SW480 (cell line): ENCODE data around the gene SLC16A13.

Experiments
- DNase-seq: peaks from one replicate; pipeline ENCODE4 v3.0.0-alpha.2; 2016; ENCODE audit warnings: low spot score

The SLC16A13 gene

GRCh38 chr17:7014261-7014994, 21.4 kb upstream of the SLC16A13 start:
- peak; percentile 97 for DNase-seq

DNA sequence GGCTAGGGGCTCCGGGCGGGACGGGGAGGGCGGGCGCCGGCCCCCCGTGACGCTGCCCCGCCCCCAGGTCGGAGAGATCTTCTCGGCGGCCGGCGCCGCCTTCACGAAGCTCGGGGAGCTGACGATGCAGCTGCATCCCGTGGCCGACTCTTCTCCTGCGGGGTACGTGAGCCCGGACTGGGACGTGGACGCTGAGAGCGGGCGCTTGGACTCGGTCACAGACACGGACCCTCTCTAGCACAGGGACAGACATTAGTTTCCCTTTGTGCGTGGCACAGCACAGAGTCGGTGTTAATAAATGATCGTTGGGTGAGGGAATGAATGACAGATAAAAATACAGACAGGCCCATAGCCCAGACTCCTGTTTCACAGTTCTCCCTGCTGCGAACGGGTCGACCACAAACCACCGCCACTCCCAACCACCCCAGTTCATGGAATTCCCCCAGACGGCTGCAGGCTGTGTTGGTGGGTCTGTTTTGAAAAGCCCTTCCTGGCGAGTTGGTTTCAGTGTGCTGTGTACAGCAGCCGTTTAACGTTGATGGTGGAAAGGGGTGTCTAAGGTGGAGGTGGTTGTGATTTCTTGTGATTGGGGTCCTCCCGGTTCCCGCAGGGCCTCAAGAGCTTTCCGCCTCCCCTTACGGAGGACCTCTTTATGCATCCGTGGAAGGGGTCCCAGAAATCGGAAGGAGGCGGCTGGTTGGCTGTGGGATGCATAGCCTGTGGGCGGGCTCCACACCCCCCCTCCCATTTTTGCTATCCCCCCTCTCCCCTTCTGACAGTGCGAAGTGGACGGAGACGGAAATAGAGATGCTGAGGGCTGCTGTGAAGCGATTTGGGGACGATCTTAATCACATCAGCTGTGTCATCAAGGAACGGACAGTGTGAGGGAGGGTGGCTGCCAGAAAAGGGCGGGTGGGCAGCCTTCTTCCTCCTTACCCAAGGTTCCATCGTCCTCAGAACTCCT, 20.5 kb upstream of the SLC16A13 start:
- DNase-seq = peak; percentile 64

- no peak for DNase-seq
These were observed 19.4 kb upstream of the SLC16A13 start for GRCh38 chr17:7016418-7016817.

- no peak for DNase-seq
These were observed 18.7 kb upstream of the SLC16A13 start for GRCh38 chr17:7016886-7017826.

DNA sequence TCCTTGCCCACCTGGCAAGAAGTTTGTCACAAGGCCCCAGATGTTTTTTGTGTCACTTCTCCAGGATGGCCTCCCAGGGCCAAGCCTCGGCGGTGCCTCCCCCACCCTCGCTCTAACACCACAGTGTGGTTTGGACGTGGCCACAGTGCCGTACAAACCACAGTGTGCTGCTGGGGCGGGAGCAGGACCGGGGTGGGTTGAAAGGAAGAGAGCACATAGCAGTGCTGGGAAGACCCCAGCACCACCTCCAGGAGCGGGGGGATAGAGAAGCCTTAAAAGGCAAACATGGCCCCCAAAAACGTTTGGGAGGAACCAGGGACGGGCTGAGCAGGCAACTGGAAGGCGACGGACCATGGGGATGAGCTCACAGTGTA, 18.0 kb upstream of the SLC16A13 start:
- no peak for DNase-seq

GRCh38 chr17:7018331-7018964, 17.4 kb upstream of the SLC16A13 start:
- DNase-seq = no peak

DNA sequence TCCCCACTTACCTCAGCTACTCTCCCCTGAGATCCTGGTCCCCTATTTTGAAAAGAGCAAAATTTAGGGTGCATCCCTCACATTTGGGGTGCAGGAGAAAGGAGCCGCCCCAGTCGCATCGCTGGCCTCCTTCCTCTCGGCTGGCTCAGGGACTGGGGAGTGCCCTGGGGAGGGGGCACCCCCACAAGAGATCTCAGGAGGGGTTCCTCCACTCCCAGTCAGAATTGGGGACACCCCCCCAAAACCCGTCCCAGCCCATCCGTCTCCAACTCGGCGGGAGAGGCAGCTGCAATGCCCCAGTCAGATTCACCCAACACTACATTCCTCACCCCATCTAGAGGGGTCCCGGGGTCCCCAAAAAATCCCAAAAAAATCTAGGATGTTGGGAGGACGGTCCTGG, 16.4 kb upstream of the SLC16A13 start:
- DNase-seq = no peak

DNA sequence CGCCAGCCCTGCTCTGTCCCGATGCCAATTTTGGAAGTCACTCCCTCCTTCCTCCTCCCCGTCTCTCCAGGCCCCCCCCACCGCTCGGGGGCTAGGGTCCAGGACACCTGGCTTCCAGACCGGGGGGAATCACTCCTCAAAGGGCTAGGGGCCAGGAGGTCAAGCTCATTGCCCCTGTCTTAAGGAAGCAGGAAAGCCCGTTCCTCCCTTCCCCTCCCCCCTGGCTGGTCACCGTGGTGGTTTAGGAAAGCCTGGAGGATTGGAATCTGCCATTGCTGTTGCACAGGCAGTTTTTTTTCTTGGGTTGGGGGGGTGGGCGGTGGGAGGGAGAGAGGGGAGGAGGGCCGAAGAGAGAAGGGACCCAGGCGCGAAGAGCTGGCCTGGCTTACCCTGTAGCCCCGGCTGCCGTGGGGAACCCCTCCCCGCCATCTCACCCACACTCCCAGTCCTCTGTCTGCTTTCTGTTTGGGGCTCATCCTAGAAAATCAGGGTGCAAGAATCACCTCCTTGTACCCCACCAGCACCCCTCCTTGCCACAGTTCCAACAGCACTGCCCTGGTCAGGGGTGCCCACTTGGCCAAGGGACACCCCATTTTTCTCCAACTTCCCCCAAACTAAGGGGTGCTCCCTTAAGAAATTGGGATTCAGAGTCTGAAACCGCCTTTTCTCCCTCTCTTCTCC, 15.8 kb upstream of the SLC16A13 start:
- DNase-seq = no peak

GRCh38 chr17:7020894-7021664, 14.7 kb upstream of the SLC16A13 start:
- no peak for DNase-seq

DNA sequence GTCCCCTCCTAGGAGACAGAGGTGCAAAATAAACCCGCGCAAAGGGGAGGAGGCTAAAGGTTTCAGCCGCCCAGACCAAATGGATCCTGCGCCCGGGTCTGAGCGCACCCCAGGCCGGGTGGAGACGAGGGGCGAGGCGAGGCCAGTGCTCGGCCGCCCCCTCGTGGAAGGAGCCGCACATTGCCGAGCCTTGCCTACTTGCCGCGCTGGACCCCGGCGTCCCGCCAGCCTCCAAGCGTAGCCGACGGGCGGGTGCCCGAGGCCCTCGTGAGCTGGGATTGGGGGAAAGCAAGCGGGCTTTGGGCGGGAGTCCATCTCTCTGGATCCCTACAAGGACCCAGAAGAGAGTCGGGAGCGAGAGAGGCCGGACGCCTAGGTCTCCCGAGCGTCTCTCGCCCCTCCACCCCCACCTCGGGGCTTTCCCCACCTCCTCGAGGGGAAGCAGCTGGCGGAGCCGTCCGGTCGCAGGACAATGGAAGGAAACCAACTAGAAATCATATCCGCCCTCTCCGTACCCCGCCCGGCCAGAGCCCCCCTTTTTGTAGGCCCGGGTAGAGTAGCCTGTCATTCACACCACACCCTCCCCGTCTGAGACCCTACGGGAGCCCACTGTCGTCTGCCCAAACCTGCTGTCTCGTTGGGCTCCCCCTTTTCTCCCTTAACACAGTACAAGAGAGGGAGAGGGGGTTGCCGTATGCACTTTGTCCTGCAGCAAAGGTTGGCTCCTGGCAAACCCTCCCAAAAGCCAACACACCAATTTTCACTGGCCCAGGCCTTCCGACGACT, 13.6 kb upstream of the SLC16A13 start:
- peak; percentile 30 for DNase-seq

DNA sequence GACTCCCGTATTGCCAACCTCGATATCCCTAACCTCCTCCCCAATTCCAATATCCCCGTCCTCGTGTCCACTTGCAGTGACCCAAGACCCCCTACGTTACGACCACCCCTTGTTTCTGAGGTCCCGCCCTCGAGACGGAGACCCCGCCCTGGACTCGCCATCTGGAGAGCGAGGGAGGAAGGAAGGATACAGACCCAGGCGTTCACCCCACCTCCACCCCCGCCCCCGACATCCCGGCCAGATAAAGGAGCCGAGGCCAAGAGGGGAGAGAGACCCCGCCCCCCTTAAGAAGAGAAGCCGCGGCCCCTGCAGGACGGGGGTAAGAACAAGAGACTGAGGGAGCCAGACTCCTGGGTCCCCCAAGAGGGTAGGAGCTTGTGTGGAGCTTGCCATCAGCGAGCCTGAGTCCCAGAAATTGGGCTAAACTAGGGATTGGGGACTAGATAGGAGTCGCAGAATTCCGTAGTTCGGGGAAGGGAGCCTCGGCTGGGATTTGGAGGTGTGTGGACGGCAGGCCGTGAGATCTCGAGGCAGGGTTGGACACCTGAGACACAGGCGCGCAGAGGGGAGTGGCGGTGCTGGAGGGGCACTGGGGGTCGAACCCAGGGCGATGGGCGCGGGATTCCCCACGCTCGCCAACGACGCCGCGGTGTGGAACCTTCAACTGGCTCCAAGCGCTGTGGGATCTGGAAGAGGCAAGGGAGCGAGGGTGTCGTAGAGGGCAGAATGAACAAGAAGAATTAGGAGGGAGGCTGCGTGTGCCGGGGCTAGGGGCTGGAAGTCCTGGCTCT, 12.8 kb upstream of the SLC16A13 start, which contains the start of gene BCL6B:
TSS of gene BCL6B (plus strand) at position 270 of the 791 bp plus-strand sequence. CDS start 622 bp downstream, outside the sequence.
- no peak for DNase-seq

- peak; percentile 65 for DNase-seq
These were observed 12.0 kb upstream of the SLC16A13 start for GRCh38 chr17:7023576-7024401.

- no peak for DNase-seq
These were observed 11.4 kb upstream of the SLC16A13 start for GRCh38 chr17:7024402-7024785.

- no peak for DNase-seq
These were observed 10.6 kb upstream of the SLC16A13 start for GRCh38 chr17:7025245-7025644.

DNA sequence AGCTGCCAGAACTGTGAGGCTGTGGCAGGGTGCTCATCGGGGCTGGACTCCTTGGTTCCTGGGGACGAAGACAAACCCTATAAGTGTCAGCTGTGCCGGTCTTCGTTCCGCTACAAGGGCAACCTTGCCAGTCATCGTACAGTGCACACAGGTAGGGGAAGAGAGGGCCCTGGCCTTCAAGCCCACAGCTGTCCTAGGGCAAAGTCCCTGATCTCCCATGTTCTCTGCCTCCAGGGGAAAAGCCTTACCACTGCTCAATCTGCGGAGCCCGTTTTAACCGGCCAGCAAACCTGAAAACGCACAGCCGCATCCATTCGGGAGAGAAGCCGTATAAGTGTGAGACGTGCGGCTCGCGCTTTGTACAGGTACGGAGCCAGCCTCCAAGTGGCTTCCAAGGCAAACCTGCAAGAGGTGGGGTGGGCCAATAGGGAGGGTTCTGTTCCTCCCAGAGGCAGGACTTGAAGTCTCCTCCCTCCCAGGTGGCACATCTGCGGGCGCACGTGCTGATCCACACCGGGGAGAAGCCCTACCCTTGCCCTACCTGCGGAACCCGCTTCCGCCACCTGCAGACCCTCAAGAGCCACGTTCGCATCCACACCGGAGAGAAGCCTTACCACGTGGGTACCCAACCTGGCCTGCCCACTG, 9.2 kb upstream of the SLC16A13 start:
- DNase-seq = no peak

DNA sequence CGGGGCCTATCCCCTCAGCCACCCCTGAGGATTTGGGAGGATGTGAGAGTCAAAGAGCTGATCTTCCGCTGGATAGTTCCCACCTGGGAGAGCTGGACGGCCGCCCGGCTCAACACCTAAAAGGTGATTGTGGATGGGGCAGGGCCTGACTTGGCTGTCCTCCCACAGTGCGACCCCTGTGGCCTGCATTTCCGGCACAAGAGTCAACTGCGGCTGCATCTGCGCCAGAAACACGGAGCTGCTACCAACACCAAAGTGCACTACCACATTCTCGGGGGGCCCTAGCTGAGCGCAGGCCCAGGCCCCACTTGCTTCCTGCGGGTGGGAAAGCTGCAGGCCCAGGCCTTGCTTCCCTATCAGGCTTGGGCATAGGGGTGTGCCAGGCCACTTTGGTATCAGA, 8.5 kb upstream of the SLC16A13 start:
- no peak for DNase-seq

DNA sequence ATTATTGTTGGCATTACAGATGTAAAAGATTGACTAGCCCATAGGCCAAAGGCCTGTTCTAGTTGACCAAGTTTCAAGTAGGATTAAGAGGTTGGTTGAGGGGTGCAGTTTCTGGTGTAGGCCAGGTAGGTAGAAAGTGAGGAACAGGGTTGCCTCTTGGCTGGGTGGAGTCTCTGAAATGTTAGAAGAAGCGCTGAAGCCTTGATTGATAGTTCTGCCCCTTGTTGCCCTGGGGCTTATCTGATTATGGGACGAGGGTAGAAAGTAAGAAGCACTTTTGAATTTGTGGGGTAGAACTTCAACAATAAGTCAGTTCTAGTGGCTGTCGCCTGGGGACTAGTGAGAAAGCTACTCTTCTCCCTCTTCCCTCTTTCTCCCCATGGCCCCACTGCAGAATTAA, 6.7 kb upstream of the SLC16A13 start:
- no peak for DNase-seq
